A549 (cell line): ENCODE results near the gene KIF16B. TPM values are rescaled to one million over a fixed set of nuclear protein-coding genes. Genes with fewer than 3 reads are reported as not detected.

ENCODE experiments used
- ATAC-seq, 2 experiments: fragments of 200-7000 bp in 1 of 2; fragments of >200 bp in 1 of 2; cut with Nextera tagmentation in 1 of 2; cut with Tn5 transposase in 1 of 2; 3 replicates each; pipeline versions ENCODE4 v1.8.0 to v1.9.1; 2018 to 2020; ENCODE audit warnings: mild to moderate bottlenecking in 1 of 2, moderate library complexity in 1 of 2
- CTCF ChIA-PET: fragments of 300-600 bp; sonication (Branson Sonifier 250); formaldehyde crosslinking; extraction: SDS; loops from one replicate; lab custom pipeline; 2021; ENCODE audit warnings: antibody characterized with exemption, inconsistent platforms; lab: Yijun Ruan, JAX
- POLR2A ChIA-PET: fragments of 350-600 bp; formaldehyde crosslinking; extraction: SDS; loops from one replicate; lab custom pipeline; 2021; ENCODE audit warnings: antibody characterized with exemption, inconsistent platforms; lab: Yijun Ruan, JAX
- DNase-seq, 2 experiments: peaks; one replicate each; pipeline versions ENCODE4 v3.0.0 to v3.0.0-alpha.2; 2011 to 2016; ENCODE audit warnings: low read depth in 1 of 2, low spot score in 1 of 2
- FAIRE-seq: peaks from 2 replicates; lab custom pipeline; 2011; peaks lifted over from hg19 to GRCh38; lab: Jason Lieb, UNC
- H3K27ac ChIP-seq, 2 experiments: fragments of >200 bp; sonication (Bioruptor Twin); formaldehyde crosslinking; 3 replicates each; pipeline ENCODE4 v1.5.1; 2016 to 2017
- H3K4me1 ChIP-seq: fragments of >200 bp; sonication (Bioruptor Twin); formaldehyde crosslinking; 3 replicates; pipeline ENCODE4 v1.6.1; 2016
- H3K4me2 ChIP-seq: fragments of >200 bp; sonication (Bioruptor Twin); formaldehyde crosslinking; 3 replicates; pipeline ENCODE4 v1.6.1; 2016
- H3K4me3 ChIP-seq: fragments of >200 bp; sonication (Bioruptor Twin); formaldehyde crosslinking; 3 replicates; pipeline ENCODE4 v1.5.1; 2016
- H3K9me3 ChIP-seq: fragments of >200 bp; sonication (Bioruptor Twin); formaldehyde crosslinking; 3 replicates; pipeline ENCODE4 v1.6.1; 2016
- BCL3 ChIP-seq: fragments of >200 bp; sonication (Bioruptor Twin); formaldehyde crosslinking; IDR thresholded peaks from 3 replicates; pipeline ENCODE4 v1.6.1; 2016
- CHD2 ChIP-seq: fragments of 150-350 bp; IDR thresholded peaks from 2 replicates; pipeline ENCODE4 v1.6.1; 2014; ENCODE audit warnings: low read length; ENCODE audit not compliant: partially characterized antibody
- CHD4 ChIP-seq: fragments of 200-600 bp; sonication (generic); IDR thresholded peaks from 2 replicates; pipeline ENCODE4 v1.6.1; 2016; ENCODE audit warnings: antibody characterized with exemption, mild to moderate bottlenecking, borderline replicate concordance
- EHF ChIP-seq: fragments of 250-450 bp; sonication (Bioruptor Pico); IDR thresholded peaks from 2 replicates; pipeline ENCODE4 v1.5.0; 2020; ENCODE audit warnings: mild to moderate bottlenecking
- FOSB ChIP-seq: fragments of 250-450 bp; sonication (Bioruptor Pico); IDR thresholded peaks from 2 replicates; pipeline ENCODE4 v1.5.0; 2020; ENCODE audit warnings: mild to moderate bottlenecking, moderate library complexity
- FOSL2 ChIP-seq, 2 experiments: fragments of 450-650 bp in 1 of 2; fragments of >200 bp in 1 of 2; sonication (Bioruptor Twin) in 1 of 2; formaldehyde crosslinking; IDR thresholded peaks; 2 replicates each; pipeline versions ENCODE4 v1.5.0 to v1.6.1; 2016 to 2020; ENCODE audit warnings: mild to moderate bottlenecking in 1 of 2, moderate library complexity in 1 of 2
- GATA3 ChIP-seq: IDR thresholded peaks from 2 replicates; pipeline ENCODE4 v1.6.1; 2012; ENCODE audit warnings: borderline replicate concordance
- HOXA7 ChIP-seq: fragments of 250-450 bp; sonication (Bioruptor Pico); IDR thresholded peaks from 2 replicates; pipeline ENCODE4 v1.5.0; 2020; ENCODE audit warnings: mild to moderate bottlenecking, moderate library complexity
- HOXB5 ChIP-seq: fragments of 250-450 bp; sonication (Bioruptor Pico); IDR thresholded peaks from 2 replicates; pipeline ENCODE4 v1.5.0; 2020; ENCODE audit warnings: mild to moderate bottlenecking, moderate library complexity
- JUN ChIP-seq, 2 experiments: fragments of >200 bp; sonication (Bioruptor Twin); formaldehyde crosslinking; IDR thresholded peaks; 2 replicates in 1 of 2; 3 replicates in 1 of 2; pipeline ENCODE4 v1.6.1; 2016 to 2017
- NPAS2 ChIP-seq: fragments of 250-450 bp; sonication (Bioruptor Pico); IDR thresholded peaks from 2 replicates; pipeline ENCODE4 v1.8.0; 2022; ENCODE audit warnings: mild to moderate bottlenecking, moderate library complexity, borderline replicate concordance
- RAD21 ChIP-seq, 2 experiments: fragments of >200 bp in 1 of 2; sonication (Bioruptor Twin) in 1 of 2; formaldehyde crosslinking in 1 of 2; IDR thresholded peaks in 1 of 2; conservative IDR thresholded peaks in 1 of 2; 2 replicates in 1 of 2; 3 replicates in 1 of 2; pipeline ENCODE4 v1.6.1; 2012 to 2018; ENCODE audit warnings: inconsistent platforms in 1 of 2
- RARB ChIP-seq: fragments of 250-450 bp; sonication (Bioruptor Pico); IDR thresholded peaks from 2 replicates; pipeline ENCODE4 v1.8.0; 2021; ENCODE audit warnings: mild to moderate bottlenecking, moderate library complexity
- REST ChIP-seq: fragments of 200-600 bp; sonication (generic); IDR thresholded peaks from 2 replicates; pipeline ENCODE4 v1.6.1; 2016; ENCODE audit warnings: antibody characterized with exemption, mild to moderate bottlenecking, moderate library complexity
- SREBF2 ChIP-seq: fragments of 450-650 bp; IDR thresholded peaks from 2 replicates; pipeline ENCODE4 v1.6.1; 2014; ENCODE audit warnings: mild to moderate bottlenecking, moderate library complexity
- TP53 ChIP-seq: fragments of 250-450 bp; sonication (Bioruptor Pico); IDR thresholded peaks from 2 replicates; pipeline ENCODE4 v1.5.0; 2021; ENCODE audit warnings: mild to moderate bottlenecking, moderate library complexity
- ZC3H11A ChIP-seq: fragments of 450-650 bp; IDR thresholded peaks from 2 replicates; pipeline ENCODE4 v1.6.1; 2014; ENCODE audit warnings: antibody characterized with exemption, mild to moderate bottlenecking
- WGBS: methylation state at CpG from one replicate; pipeline ENCODE4 v1.1.6; 2017; ENCODE audit errors: missing lambda C conversion rate; 5-methylcytosine and 5-hydroxymethylcytosine counted together
- polyA plus RNA-seq, 4 experiments: library from polyadenylated mRNA; depleted of rRNA in 3 of 4; stranded (reverse); fragments of >200 nt; fragmentation: RNase III in 1 of 4; extraction: RNeasy Plus Mini Kit Qiagen cat#74134 plus additional on column Dnase treatment in 1 of 4; gene quantifications; 2 replicates in 3 of 4; 3 replicates in 1 of 4; pipeline ENCODE4 v1.2.3, GENCODE V29; 2011 to 2017
- TF ChIP-seq, protein P1 (sequence below): IDR thresholded peaks from 2 replicates; pipeline ENCODE4 v1.6.1; 2012
- TF ChIP-seq, protein P2 (sequence below): fragments of >200 bp; sonication (Bioruptor Twin); formaldehyde crosslinking; IDR thresholded peaks from 2 replicates; pipeline ENCODE4 v1.6.1; 2016

Gene KIF16B
- polyA plus RNA-seq, 2 of the 4 experiments (the other 2 are of a cell fraction): 14.1 to 23.3 TPM

DNA sequence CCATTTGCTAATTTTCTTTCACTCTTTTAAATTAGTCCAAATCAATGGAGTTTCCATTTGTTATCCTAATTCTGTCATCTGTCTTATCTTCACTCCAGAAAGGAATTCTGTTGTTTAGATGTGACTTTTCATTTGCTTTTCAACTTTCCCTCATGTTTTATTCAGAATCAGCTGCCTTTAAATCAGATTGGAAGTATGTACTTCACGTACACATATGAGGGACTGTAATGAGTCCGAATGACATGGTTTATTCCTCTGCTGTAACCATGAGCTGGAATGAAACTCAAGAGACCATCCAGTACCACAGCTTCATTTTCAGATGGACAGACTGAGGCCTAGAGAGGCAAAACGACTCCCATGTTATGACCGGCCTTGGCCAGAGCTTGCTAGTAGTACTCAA is 302.3 kb downstream of the KIF16B start:
- Histone ChIP-seq H3K4me2 (no peak overlapping the region), H3K4me3 (no peak overlapping the region), H3K4me1 (no peaks in the 10 kb centered on the region), H3K9me3 (peaks cover 3% of the 10 kb centered on the region; the same call in 1 of the 3 replicates), H3K27ac (no peak overlapping the region)
- no peak for TF ChIP-seq CHD2
- TF ChIP-seq, protein P1, sequence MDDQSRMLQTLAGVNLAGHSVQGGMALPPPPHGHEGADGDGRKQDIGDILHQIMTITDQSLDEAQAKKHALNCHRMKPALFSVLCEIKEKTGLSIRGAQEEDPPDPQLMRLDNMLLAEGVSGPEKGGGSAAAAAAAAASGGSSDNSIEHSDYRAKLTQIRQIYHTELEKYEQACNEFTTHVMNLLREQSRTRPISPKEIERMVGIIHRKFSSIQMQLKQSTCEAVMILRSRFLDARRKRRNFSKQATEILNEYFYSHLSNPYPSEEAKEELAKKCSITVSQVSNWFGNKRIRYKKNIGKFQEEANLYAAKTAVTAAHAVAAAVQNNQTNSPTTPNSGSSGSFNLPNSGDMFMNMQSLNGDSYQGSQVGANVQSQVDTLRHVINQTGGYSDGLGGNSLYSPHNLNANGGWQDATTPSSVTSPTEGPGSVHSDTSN: no peak
- TF ChIP-seq GATA3: no peak
- TF ChIP-seq EHF: no peak
- TF ChIP-seq FOSB (CRISPR knock-in tag): no peak
- no peak for TF ChIP-seq FOSL2 (IDR thresholded peaks at IDR 0.05)
- TF ChIP-seq FOSL2 (CRISPR knock-in tag; IDR thresholded peaks at IDR 0.05): no peak
- TF ChIP-seq HOXA7: no peak
- TF ChIP-seq NPAS2: no peak
- no peak for TF ChIP-seq RARB
- no peak for TF ChIP-seq ZC3H11A
- WGBS: 92% methylated on average over 4 of the region's 4 CpGs
- CTCF ChIA-PET: interaction anchor here (0.6 kb wide), 1 partner anchor 13 kb away, joined by 3 read pairs; no protein-coding TSS in a partner anchor
- FAIRE-seq (peak; percentile 39), ATAC-seq (no peak), DNase-seq (no peak)
- POLR2A ChIA-PET: no interaction called here

GRCh38 chr20:16270314-16270931 is 302.8 kb downstream of the KIF16B start:
- WGBS: 67% methylated on average over 6 of the region's 6 CpGs
- H3K4me2 ChIP-seq: no peak overlapping the region
- H3K4me3 ChIP-seq: no peak overlapping the region
- no peak for ATAC-seq
- peaks cover 3% of the 10 kb centered on the region; the same call in 1 of the 3 replicates for H3K9me3 ChIP-seq
- ChIA-PET CTCF (no interaction called here), POLR2A (no interaction called here)
- H3K27ac ChIP-seq: no peak overlapping the region
- TF ChIP-seq HOXB5: no peak
- no peak for TF ChIP-seq HOXA7
- no peak for TF ChIP-seq RAD21 (conservative IDR thresholded peaks at IDR 0.05 in 1 of 2, IDR thresholded peaks at IDR 0.05 in 1 of 2)
- TF ChIP-seq, protein P1: no peak
- TF ChIP-seq CHD4: no peak
- no peak for TF ChIP-seq CHD2
- TF ChIP-seq TP53 (CRISPR knock-in tag): no peak
- no peak for TF ChIP-seq ZC3H11A
- TF ChIP-seq JUN (IDR thresholded peaks at IDR 0.05): no peak
- no peak for TF ChIP-seq BCL3
- TF ChIP-seq REST: no peak
- TF ChIP-seq, protein P2, sequence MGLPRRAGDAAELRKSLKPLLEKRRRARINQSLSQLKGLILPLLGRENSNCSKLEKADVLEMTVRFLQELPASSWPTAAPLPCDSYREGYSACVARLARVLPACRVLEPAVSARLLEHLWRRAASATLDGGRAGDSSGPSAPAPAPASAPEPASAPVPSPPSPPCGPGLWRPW: no peak
- TF ChIP-seq SREBF2: no peak
- FAIRE-seq: no peak
- no peaks in the 10 kb centered on the region for H3K4me1 ChIP-seq
- no peak for DNase-seq
